ENCODE data around the gene DENND4B.
"Not testable (repeated sequence)": the region's sequence is repeated elsewhere in the genome, so short reads cannot be mapped to it uniquely, and the experiment has no call there.

The DENND4B gene

DNA sequence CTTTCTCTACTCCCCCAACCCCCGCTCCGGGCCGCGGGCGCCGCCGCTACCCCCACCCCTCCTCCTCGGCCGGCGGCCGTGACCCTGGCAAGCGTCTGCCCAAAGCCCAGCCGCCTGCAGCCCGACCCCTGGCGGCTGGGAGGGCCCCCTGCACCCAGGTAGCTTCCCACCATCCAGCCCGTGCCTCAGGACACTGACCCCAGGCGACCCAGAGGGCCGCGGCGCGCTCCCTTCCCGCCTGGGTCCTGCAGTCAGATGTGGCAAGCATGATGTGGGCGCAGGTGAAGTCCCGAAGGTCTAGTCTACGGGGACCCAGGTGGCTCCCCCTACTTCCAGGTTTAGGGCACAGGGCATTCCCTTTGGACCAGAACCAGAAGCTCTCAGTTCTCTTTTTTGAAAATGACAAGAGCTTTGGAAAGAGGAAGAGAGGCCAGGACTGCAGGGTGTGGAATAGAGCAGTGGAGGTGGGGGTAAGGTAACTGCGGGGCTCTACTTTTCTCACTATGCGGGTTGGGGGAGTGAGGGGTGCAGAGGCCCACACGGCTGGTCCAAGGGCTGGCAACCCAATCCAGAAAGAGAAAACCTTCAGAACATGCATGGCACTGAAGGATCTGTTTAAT lies at the start of gene DENND4B:
DENND4B (minus strand) TSS at position 97 of the 620 bp plus-strand sequence. CDS start 2,344 bp downstream, outside the sequence.
- DNase-seq (ENCODE audit: low read depth in 3 of 3), result peak in 2 of 3 experiments; percentile 58 to 75

GRCh38 chr1:153995640-153996039 lies 49.1 kb upstream of the DENND4B start:
- no peak for DNase-seq (ENCODE audit: low read depth in 3 of 3)

DNA sequence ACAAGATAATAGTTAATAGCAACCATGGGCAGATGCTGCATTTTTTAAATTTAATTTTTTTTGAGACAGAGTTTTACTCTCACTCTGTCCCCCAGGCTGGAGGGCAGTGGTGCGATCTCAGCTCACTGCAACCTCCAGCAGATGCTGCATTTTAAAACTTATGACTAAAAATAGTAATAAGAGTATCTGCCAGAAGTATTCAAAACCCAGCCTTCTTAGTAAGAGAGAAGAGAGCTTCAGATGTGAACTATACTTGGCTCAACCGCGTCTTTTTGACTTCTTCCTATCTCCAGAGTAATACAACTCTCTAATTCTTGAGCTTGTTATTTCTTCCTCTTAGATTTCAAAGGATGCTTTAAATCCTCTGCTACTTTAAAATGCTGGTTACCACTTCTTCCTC lies 48.7 kb upstream of the DENND4B start:
- DNase-seq (ENCODE audit: low read depth in 3 of 3), result no peak

GRCh38 chr1:153991806-153992205 lies 45.3 kb upstream of the DENND4B start:
- no peak for DNase-seq (ENCODE audit: low read depth in 3 of 3)

DNA sequence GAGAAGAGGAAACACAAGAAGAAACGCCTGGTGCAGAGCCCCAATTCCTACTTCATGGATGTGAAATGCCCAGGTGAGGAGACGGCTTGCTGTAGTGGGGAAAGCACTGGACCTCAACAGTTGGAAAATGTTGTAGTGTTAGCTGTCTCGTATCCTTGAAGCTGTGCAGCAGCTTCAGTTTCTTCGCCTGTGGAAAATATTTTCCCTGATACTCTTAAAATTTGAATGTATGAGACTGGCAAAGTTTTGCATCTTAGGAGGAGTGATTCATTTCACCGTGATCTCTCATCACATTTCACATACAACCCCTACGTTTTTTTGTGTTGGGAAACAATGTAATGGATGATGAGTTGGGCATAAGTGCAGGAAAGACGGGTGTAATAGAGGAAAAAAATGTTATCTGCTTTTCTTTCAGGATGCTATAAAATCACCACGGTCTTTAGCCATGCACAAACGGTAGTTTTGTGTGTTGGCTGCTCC lies 44.7 kb upstream of the DENND4B start:
- no peak for DNase-seq (ENCODE audit: low read depth in 3 of 3)

DNA sequence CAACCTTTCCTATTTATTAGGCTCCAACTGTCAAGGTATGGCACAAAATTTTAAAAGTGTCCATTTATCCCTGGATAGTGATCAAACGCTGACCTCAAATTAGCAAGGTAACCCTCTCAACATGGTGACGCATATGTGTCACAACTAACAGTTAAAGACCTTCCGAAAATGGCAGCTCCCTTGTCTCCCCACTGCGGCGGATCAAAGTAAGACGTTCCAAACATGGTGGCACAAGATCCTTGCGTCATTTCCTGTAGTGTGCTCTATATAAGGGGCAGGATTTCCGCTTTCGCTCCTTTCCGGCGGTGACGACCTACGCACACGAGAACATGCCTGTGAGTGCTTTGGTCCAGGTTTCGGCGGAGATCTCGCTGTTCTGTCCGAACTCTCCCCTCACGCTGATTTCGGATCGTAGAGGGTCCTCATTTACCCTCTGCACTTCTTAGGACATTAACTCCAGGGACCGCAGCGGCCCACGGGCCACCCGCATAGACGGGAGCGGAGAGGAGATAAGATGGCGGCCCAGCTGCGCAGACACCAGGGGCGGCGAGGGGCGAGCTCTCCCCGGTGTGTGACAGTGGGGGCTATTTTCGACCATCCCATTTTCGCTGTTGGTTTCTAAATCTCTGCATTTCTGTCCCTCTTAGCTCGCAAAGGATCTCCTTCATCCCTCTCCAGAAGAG lies 44.1 kb upstream of the DENND4B start, which contains the start of gene RPS27:
RPS27 (plus strand) TSS at position 295 of the 683 bp plus-strand sequence; CDS start at position 330, 35 bp downstream.
- DNase-seq (ENCODE audit: low read depth in 3 of 3), result peak; percentile 68 to 81 (median 80)

DNA sequence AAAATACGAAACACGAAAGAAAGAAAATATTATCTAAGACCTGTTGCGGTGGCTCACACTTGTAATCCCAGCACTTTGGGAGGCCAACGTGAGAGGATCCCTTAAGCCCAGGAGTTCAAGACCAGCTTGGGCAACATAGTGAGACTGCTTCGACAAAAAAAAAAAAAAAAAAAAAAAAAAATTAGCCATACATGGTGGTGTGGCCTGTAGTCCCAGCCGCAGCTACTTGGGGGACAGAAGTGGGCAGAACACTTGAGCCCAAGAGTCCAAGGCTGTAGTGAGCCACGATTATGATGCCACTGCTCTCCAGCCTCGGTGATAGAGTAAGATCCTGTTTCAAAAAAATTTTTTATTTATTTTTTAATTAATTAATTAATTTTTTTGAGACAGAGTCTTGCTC lies 41.1 kb upstream of the DENND4B start:
- DNase-seq (ENCODE audit: low read depth in 3 of 3), result no peak

DNA sequence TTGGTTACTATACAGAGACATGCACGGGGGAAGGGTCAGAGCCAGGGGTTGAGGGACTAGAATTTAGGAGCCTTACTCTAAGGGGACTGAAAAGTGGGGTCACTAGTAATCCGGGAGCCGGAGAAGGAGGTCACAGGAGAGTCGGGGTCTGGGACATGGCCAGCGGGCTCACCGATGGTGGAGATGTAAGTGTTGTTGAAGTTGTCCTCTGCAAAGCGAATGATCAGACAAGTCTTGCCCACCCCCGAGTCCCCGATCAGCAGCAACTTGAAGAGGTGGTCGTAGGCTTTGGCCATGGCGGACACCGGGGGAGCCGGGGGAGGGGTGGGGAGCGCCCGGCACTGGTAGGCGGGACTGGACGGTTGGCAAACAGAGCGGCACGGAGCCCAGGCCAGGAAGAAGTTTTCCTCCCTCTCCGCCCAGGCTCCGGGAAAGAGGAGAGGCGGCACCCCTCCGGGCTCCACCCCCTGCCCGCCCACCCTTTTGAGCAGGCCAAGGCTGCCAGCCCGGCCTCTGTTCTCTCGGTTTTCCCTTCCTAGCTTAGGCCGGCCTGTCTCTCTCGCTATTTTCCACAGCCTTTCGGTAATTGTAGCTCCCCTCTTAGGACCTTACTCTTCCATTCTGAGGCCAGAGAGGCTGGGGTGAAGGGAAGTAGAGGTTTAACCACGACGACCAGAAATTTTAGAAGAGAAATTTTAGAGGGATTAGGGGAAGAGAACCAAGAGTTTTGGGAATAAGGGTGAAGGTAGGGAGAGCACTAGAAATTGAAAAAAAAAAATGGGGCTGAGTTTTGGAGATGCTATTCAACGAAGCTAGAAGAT lies 39.6 kb upstream of the DENND4B start, which contains the start of gene RAB13:
RAB13 (minus strand) TSS at position 399 of the 821 bp plus-strand sequence; CDS start at position 296, 103 bp downstream.
- DNase-seq (ENCODE audit: low read depth in 3 of 3), result no peak

DNA sequence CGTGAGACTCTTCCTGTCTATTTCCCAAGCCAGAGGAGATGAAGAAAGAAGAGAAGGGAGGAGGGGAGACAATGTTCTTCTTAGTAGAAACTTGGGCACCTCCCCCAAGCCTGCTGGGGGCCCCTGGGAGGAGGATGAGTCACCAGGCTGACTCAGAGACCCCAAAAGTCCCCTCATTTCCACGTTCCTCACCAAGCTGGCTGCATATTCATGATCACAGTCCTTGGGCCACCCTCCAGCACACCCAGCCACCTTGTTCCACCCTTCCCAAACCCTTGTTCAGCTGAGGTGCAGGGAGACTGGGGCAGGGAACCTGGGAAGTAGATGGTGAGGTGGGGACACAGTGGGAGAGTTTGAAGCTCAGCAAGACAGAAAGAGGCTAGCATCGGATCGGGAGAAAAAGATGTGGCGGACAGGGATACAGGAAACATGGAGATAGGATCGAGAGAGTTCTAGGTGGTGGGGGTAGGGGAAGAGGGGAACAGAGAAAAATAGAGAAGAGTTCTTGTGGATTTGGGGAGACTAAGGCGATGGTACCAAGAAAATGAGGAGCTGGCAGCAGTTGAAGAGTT lies 38.9 kb upstream of the DENND4B start:
- peak in 1 of 3 experiments; percentile 53 for DNase-seq (ENCODE audit: low read depth in 3 of 3)

GRCh38 chr1:153984123-153984894 lies 37.8 kb upstream of the DENND4B start:
- no peak for DNase-seq (ENCODE audit: low read depth in 3 of 3)

GRCh38 chr1:153981735-153982134 lies 35.2 kb upstream of the DENND4B start:
- not testable (repeated sequence) for DNase-seq (ENCODE audit: low read depth in 3 of 3)

- not testable (repeated sequence) for DNase-seq (ENCODE audit: low read depth in 3 of 3)
Measured at GRCh38 chr1:153979091-153979490, 32.6 kb upstream of the DENND4B start.

GRCh38 chr1:153978274-153978909 lies 31.9 kb upstream of the DENND4B start:
- no peak for DNase-seq (ENCODE audit: low read depth in 3 of 3)

GRCh38 chr1:153977250-153978240 lies 31.0 kb upstream of the DENND4B start, which contains the start of gene JTB:
JTB (minus strand) TSS chr1:153977674; CDS start chr1:153977252, 422 bp downstream.
- DNase-seq (ENCODE audit: low read depth in 3 of 3), result peak; percentile 74 to 86 (median 80)

GRCh38 chr1:153976819-153977249 lies 30.3 kb upstream of the DENND4B start:
- DNase-seq (ENCODE audit: low read depth in 3 of 3), result no peak

- no peak for DNase-seq (ENCODE audit: low read depth in 3 of 3)
Measured at GRCh38 chr1:153973525-153973924, 27.0 kb upstream of the DENND4B start.

- DNase-seq (ENCODE audit: low read depth in 3 of 3), result no peak
Measured at GRCh38 chr1:153973071-153973470, 26.6 kb upstream of the DENND4B start.

GRCh38 chr1:153970346-153970745 lies 23.8 kb upstream of the DENND4B start:
- no peak for DNase-seq (ENCODE audit: low read depth in 3 of 3)

GRCh38 chr1:153968972-153969371 lies 22.5 kb upstream of the DENND4B start:
- no peak for DNase-seq (ENCODE audit: low read depth in 3 of 3)

All from stimulated activated CD4-positive, alpha-beta T cell treated with anti-CD3 and anti-CD28 coated beads, TNF-alpha, amount 100 ng/mL, for 24 hours (primary cell).